K562 (cell line): ENCODE data around the gene PLS1. TPM values are rescaled to one million over a fixed set of nuclear protein-coding genes. Genes with fewer than 3 reads are reported as not detected.

ENCODE experiments used
- ATAC-seq: fragments of 200-7000 bp; cut with Tn5 transposase; 3 replicates; pipeline ENCODE4 v1.9.1; 2020; ENCODE audit warnings: moderate library complexity
- BruUV-seq: library from RNA; stranded (reverse); fragments of 400-500 nt; replicated peaks from 2 replicates; lab custom pipeline; 2021; lab: Mats Ljungman, UMichigan
- CTCF ChIA-PET: fragments of 300-600 bp; formaldehyde crosslinking; extraction: SDS; loops from one replicate; lab custom pipeline; 2021; ENCODE audit warnings: low intra/inter-chr PET ratio; lab: Yijun Ruan, JAX
- POLR2A ChIA-PET: fragments of 300-600, 350-650 bp; sonication (Branson Sonifier 250); formaldehyde crosslinking; extraction: SDS; loops from one replicate; lab custom pipeline; 2021; ENCODE audit warnings: antibody characterized with exemption, inconsistent platforms; lab: Yijun Ruan, JAX
- DNase-seq, 4 experiments: peaks; one replicate each; pipeline versions ENCODE4 v3.0.0 to v3.0.0-alpha.2; 2011 to 2018; ENCODE audit warnings: low spot score in 3 of 4, mixed read lengths in 3 of 4; ENCODE audit errors: extremely low read depth in 1 of 4
- FAIRE-seq: peaks from 2 replicates; lab custom pipeline; 2011; peaks lifted over from hg19 to GRCh38; lab: Jason Lieb, UNC
- H2AFZ ChIP-seq: 2 replicates; pipeline ENCODE4 v1.6.0; 2011; ENCODE audit warnings: low read depth, low read length, control low read depth, inconsistent platforms
- H3K27ac ChIP-seq: fragments of 200-600 bp; 3 replicates; pipeline ENCODE4 v1.8.0; 2011; ENCODE audit warnings: low read depth, mild to moderate bottlenecking, control low read depth, inconsistent platforms, low read length, moderate library complexity, mixed read lengths; ENCODE audit errors: extremely low read depth
- H3K27me3 ChIP-seq, 2 experiments: fragments of 300-600 bp in 1 of 2; 2 replicates in 1 of 2; 3 replicates in 1 of 2; pipeline versions ENCODE4 v1.6.0 to v1.8.0; 2011; ENCODE audit warnings: inconsistent platforms in 2 of 2, low read length in 2 of 2, mild to moderate bottlenecking in 1 of 2, mixed read lengths in 1 of 2, moderate library complexity in 1 of 2; ENCODE audit not compliant: control insufficient read depth in 2 of 2, insufficient read depth in 2 of 2
- H3K36me3 ChIP-seq: fragments of 300-600 bp; 3 replicates; pipeline ENCODE4 v1.8.0; 2011; ENCODE audit warnings: mild to moderate bottlenecking, low read length, inconsistent platforms; ENCODE audit not compliant: control insufficient read depth, insufficient read depth
- H3K4me1 ChIP-seq, 2 experiments: fragments of 200-600 bp in 1 of 2; replicated peaks in 1 of 2; 2 replicates in 1 of 2; 3 replicates in 1 of 2; pipeline versions ENCODE4 v1.5.1 to v1.8.0; 2011; ENCODE audit warnings: inconsistent platforms in 2 of 2, low read length in 2 of 2, mild to moderate bottlenecking in 1 of 2, mixed read lengths in 1 of 2, moderate library complexity in 1 of 2; ENCODE audit not compliant: control insufficient read depth in 2 of 2, insufficient read depth in 2 of 2
- H3K4me2 ChIP-seq: 2 replicates; pipeline ENCODE4 v1.6.1; 2011; ENCODE audit warnings: low read length, control low read depth, inconsistent platforms, mixed read lengths; ENCODE audit not compliant: insufficient read depth
- H3K4me3 ChIP-seq: fragments of 200-600 bp; sonication (generic), shearing (Covaris generic); 2 replicates; pipeline ENCODE4 v1.5.1; 2016; ENCODE audit warnings: control low read depth, inconsistent platforms
- H3K79me2 ChIP-seq: fragments of 200-600 bp; 3 replicates; pipeline ENCODE4 v1.8.0; 2011; ENCODE audit warnings: low read length, inconsistent platforms; ENCODE audit not compliant: control insufficient read depth, insufficient read depth
- H3K9ac ChIP-seq, 2 experiments: 2 replicates each; pipeline versions ENCODE4 v1.6.0 to v1.6.1; 2011; ENCODE audit warnings: low read depth in 2 of 2, low read length in 2 of 2, control low read depth in 1 of 2, inconsistent platforms in 1 of 2, mild to moderate bottlenecking in 1 of 2, mixed read lengths in 1 of 2; ENCODE audit not compliant: insufficient read depth in 1 of 2
- H3K9me1 ChIP-seq: one replicate; pipeline ENCODE4 v1.6.0; 2011; ENCODE audit warnings: inconsistent platforms, mild to moderate bottlenecking, low read length, moderate library complexity; ENCODE audit not compliant: control insufficient read depth, insufficient read depth
- H3K9me3 ChIP-seq: replicated peaks from 2 replicates; pipeline ENCODE4 v1.5.1; 2011; ENCODE audit warnings: low read depth, low read length, inconsistent platforms; ENCODE audit not compliant: control insufficient read depth, insufficient read depth
- H4K20me1 ChIP-seq: replicated peaks from 2 replicates; pipeline ENCODE4 v1.6.1; 2011; ENCODE audit warnings: low read length, inconsistent platforms, mixed read lengths; ENCODE audit not compliant: control insufficient read depth, insufficient read depth
- ARHGAP35 ChIP-seq: fragments of 450-650 bp; IDR thresholded peaks from 2 replicates; pipeline ENCODE4 v1.6.1; 2018; ENCODE audit not compliant: partially characterized antibody
- ARID1B ChIP-seq: fragments of 450-650 bp; IDR thresholded peaks from 2 replicates; pipeline ENCODE4 v1.6.1; 2016; ENCODE audit warnings: antibody characterized with exemption, mild to moderate bottlenecking, inconsistent platforms
- CBFA2T2 ChIP-seq: fragments of 450-650 bp; conservative IDR thresholded peaks from 2 replicates; pipeline ENCODE4 v1.6.1; 2017; ENCODE audit warnings: mild to moderate bottlenecking
- CBFA2T3 ChIP-seq: fragments of 450-650 bp; IDR thresholded peaks from 2 replicates; pipeline ENCODE4 v1.6.1; 2017
- CBX1 ChIP-seq: sonication (generic); IDR thresholded peaks from 2 replicates; pipeline ENCODE4 v1.6.1; 2016; ENCODE audit warnings: antibody characterized with exemption, low read depth, mild to moderate bottlenecking
- CCAR2 ChIP-seq: fragments of 200-400 bp; formaldehyde crosslinking; IDR thresholded peaks from 2 replicates; pipeline ENCODE4 v1.6.1; 2017; ENCODE audit warnings: mild to moderate bottlenecking, low read depth, low read length
- FOXM1 ChIP-seq, 2 experiments: fragments of 450-650 bp in 1 of 2; sonication (generic) in 1 of 2; formaldehyde crosslinking in 1 of 2; IDR thresholded peaks; 2 replicates each; pipeline versions ENCODE4 v1.6.1 to v1.9.0; 2017 to 2022; ENCODE audit warnings: low read depth in 2 of 2, mild to moderate bottlenecking in 2 of 2, missing genetic modification reagents in 1 of 2, moderate library complexity in 1 of 2
- FUS ChIP-seq: fragments of 200-400 bp; formaldehyde crosslinking; optimal IDR thresholded peaks from 2 replicates; pipeline ENCODE3; 2017; ENCODE audit warnings: low read depth, low read length
- JUND ChIP-seq, 2 experiments: IDR thresholded peaks; 2 replicates in 1 of 2; 3 replicates in 1 of 2; pipeline ENCODE4 v1.6.1; 2011; ENCODE audit warnings: borderline replicate concordance in 2 of 2, low read depth in 2 of 2, low read length in 2 of 2, improper control_type of control experiment in 1 of 2, missing biosample characterization in 1 of 2, missing genetic modification characterization in 1 of 2, missing genetic modification reagents in 1 of 2
- L3MBTL2 ChIP-seq: fragments of 450-650 bp; IDR thresholded peaks from 2 replicates; pipeline ENCODE4 v1.6.1; 2016; ENCODE audit warnings: mild to moderate bottlenecking, moderate library complexity
- MAFK ChIP-seq: IDR thresholded peaks from 2 replicates; pipeline ENCODE4 v1.6.1; 2011; ENCODE audit warnings: low read length, improper control_type of control experiment
- MEF2A ChIP-seq: IDR thresholded peaks from 2 replicates; pipeline ENCODE4 v1.6.1; 2011; ENCODE audit warnings: low read depth, mild to moderate bottlenecking, low read length, moderate library complexity; ENCODE audit not compliant: control insufficient read depth
- MYBL2 ChIP-seq, 2 experiments: fragments of 450-650 bp in 1 of 2; sonication (generic) in 1 of 2; formaldehyde crosslinking in 1 of 2; IDR thresholded peaks; 2 replicates each; pipeline versions ENCODE4 v1.6.1 to v1.8.1; 2017 to 2022; ENCODE audit warnings: borderline replicate concordance in 1 of 2, inconsistent platforms in 1 of 2, low read depth in 1 of 2, mild to moderate bottlenecking in 1 of 2, missing genetic modification reagents in 1 of 2, moderate library complexity in 1 of 2
- RUNX1 ChIP-seq: sonication (generic); IDR thresholded peaks from 2 replicates; pipeline ENCODE4 v1.6.1; 2016; ENCODE audit warnings: antibody characterized with exemption, low read depth
- SMAD1 ChIP-seq: fragments of 150-350 bp; IDR thresholded peaks from 2 replicates; pipeline ENCODE4 v1.6.1; 2014; ENCODE audit warnings: low read length, low read depth; ENCODE audit not compliant: partially characterized antibody
- SREBF1 ChIP-seq: fragments of 150-350 bp; IDR thresholded peaks from 2 replicates; pipeline ENCODE4 v1.6.1; 2014; ENCODE audit warnings: antibody characterized with exemption, low read depth, low read length, borderline replicate concordance
- TBL1XR1 ChIP-seq, 2 experiments: IDR thresholded peaks; 2 replicates each; pipeline ENCODE4 v1.6.1; 2012; ENCODE audit warnings: improper control_type of control experiment in 2 of 2, low read length in 2 of 2, mild to moderate bottlenecking in 1 of 2
- in situ Hi-C: fragments of 300-500 bp; cut with MboI; formaldehyde crosslinking; loops from 4 replicates; pipeline ENCODE4 v1.15.0; 2018; ENCODE audit warnings: inconsistent platforms, mixed read lengths
- intact Hi-C: fragments of 100-400 bp; cut with micrococcal nuclease; formaldehyde crosslinking; loops from 2 replicates; pipeline ENCODE4 v1.14.2; 2022
- polyA plus RNA-seq, 8 experiments: library from polyadenylated mRNA; depleted of rRNA in 4 of 8; stranded (reverse) in 5 of 8; unstranded in 3 of 8; fragments of >200 nt; fragmentation: Nextera tagmentation in 2 of 8; fragmentation: Illumina TruSeq in 1 of 8; extraction: Ambion mirVana in 2 of 8; extraction: Trizol in 1 of 8; gene quantifications; 2 replicates each; pipeline versions ENCODE4 v1.2.1 to v1.2.3, GENCODE V29; 2011 to 2014; ENCODE audit warnings: inconsistent platforms in 1 of 8, missing spikeins in 1 of 8
- total RNA-seq, 7 experiments: library from RNA; depleted of rRNA in 6 of 7; stranded (reverse); fragments of >200 nt in 6 of 7; fragmentation: Illumina TruSeq in 2 of 7; extraction: Trizol in 2 of 7; gene quantifications; 2 replicates each; pipeline versions ENCODE4 v1.2.1 to v1.2.3, GENCODE V29; 2011 to 2021; ENCODE audit warnings: low replicate concordance in 1 of 7
- TF ChIP-seq, protein P1 (sequence below): sonication (generic); formaldehyde crosslinking; IDR thresholded peaks from 2 replicates; pipeline ENCODE4 v1.8.1; 2023; ENCODE audit warnings: mild to moderate bottlenecking, missing genetic modification reagents, moderate library complexity
- TF ChIP-seq, protein P2 (sequence below): IDR thresholded peaks from 2 replicates; pipeline ENCODE4 v1.6.1; 2014; ENCODE audit warnings: antibody characterized with exemption

PLS1 gene
- total and polyA plus RNA-seq, 9 of the 15 experiments (the other 6 are each of a cell fraction or from before 2014, with no cell fraction given), result 6.1 to 21.3 (median 13.0) TPM

DNA sequence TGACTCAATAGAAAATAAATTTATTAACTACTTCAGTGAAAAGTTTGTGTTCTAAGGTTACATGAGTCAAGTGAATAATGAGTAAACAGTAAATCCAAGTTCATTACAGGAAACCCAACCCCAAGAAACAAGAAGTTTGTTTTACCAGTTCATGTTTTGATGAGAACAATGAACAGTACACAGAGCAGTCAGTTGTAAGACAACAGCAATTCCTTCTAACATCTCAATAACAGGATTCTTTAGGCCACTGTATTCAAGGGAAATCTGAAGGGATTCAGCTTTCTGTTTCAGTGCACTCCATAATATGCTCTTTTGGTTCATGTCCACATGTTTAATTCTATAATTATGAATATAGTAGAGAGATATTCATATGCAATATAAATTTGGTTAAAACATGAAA is 36.1 kb upstream of the PLS1 start:
- Histone ChIP-seq H3K4me3 (no peak overlapping the region), H2AFZ (no peak overlapping the region), H3K9me3 (no peaks in the 10 kb centered on the region), H3K27ac (no peak overlapping the region), H3K9me1 (no peaks in the 10 kb centered on the region), H3K79me2 (no peaks in the 10 kb centered on the region), H4K20me1 (no peaks in the 10 kb centered on the region), H3K4me2 (no peak overlapping the region), H3K4me1 (no peaks in the 10 kb centered on the region), H3K27me3 (no peaks in the 10 kb centered on the region), H3K9ac (no peak overlapping the region), H3K36me3 (peaks cover 80% of the 10 kb centered on the region)
- ATAC-seq (no peak), FAIRE-seq (no peak), DNase-seq (no peak)
- no TSS peak for BruUV-seq
- CTCF ChIA-PET, result no interaction called here
- in situ Hi-C loops, result no loop called here
- TF ChIP-seq CBX1 (no peak), CBFA2T3 (no peak), ARID1B (no peak), SREBF1 (no peak), ARHGAP35 (no peak), MEF2A (no peak), MAFK (no peak), CBFA2T2 (no peak), RUNX1 (no peak), SMAD1 (no peak), CCAR2 (no peak), JUND (IDR thresholded peaks at IDR 0.05; ENCODE audit: borderline replicate concordance, low read depth, low read length) (no peak), JUND (tag; IDR thresholded peaks at IDR 0.05; ENCODE audit: borderline replicate concordance, low read depth, low read length) (no peak), MYBL2 (IDR thresholded peaks at IDR 0.05; ENCODE audit: low read depth) (no peak), MYBL2 (CRISPR knock-in tag; IDR thresholded peaks at IDR 0.05; ENCODE audit: borderline replicate concordance) (no peak), TBL1XR1 (IDR thresholded peaks at IDR 0.05; ENCODE audit: low read length in 2 of 2) (no peak), FOXM1 (IDR thresholded peaks at IDR 0.05; ENCODE audit: low read depth) (no peak), FOXM1 (CRISPR knock-in tag; IDR thresholded peaks at IDR 0.05; ENCODE audit: low read depth) (no peak), FUS (no peak), L3MBTL2 (no peak)
- TF ChIP-seq, protein P1, sequence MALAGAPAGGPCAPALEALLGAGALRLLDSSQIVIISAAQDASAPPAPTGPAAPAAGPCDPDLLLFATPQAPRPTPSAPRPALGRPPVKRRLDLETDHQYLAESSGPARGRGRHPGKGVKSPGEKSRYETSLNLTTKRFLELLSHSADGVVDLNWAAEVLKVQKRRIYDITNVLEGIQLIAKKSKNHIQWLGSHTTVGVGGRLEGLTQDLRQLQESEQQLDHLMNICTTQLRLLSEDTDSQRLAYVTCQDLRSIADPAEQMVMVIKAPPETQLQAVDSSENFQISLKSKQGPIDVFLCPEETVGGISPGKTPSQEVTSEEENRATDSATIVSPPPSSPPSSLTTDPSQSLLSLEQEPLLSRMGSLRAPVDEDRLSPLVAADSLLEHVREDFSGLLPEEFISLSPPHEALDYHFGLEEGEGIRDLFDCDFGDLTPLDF, result no peak
- TF ChIP-seq, protein P2, sequence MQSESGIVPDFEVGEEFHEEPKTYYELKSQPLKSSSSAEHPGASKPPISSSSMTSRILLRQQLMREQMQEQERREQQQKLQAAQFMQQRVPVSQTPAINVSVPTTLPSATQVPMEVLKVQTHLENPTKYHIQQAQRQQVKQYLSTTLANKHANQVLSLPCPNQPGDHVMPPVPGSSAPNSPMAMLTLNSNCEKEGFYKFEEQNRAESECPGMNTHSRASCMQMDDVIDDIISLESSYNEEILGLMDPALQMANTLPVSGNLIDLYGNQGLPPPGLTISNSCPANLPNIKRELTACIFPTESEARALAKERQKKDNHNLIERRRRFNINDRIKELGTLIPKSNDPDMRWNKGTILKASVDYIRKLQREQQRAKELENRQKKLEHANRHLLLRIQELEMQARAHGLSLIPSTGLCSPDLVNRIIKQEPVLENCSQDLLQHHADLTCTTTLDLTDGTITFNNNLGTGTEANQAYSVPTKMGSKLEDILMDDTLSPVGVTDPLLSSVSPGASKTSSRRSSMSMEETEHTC, result no peak
- POLR2A ChIA-PET, result no interaction called here
- intact Hi-C loops, result no loop called here
